GM21619 (cell line): Measurements from ENCODE around the gene C19orf53.

Experiments
- ATAC-seq: cut with Tn5 transposase; IDR thresholded peaks from one replicate; pipeline ENCODE4 v1.9.1; 2021; ENCODE audit not compliant: unreplicated experiment

The C19orf53 gene

DNA sequence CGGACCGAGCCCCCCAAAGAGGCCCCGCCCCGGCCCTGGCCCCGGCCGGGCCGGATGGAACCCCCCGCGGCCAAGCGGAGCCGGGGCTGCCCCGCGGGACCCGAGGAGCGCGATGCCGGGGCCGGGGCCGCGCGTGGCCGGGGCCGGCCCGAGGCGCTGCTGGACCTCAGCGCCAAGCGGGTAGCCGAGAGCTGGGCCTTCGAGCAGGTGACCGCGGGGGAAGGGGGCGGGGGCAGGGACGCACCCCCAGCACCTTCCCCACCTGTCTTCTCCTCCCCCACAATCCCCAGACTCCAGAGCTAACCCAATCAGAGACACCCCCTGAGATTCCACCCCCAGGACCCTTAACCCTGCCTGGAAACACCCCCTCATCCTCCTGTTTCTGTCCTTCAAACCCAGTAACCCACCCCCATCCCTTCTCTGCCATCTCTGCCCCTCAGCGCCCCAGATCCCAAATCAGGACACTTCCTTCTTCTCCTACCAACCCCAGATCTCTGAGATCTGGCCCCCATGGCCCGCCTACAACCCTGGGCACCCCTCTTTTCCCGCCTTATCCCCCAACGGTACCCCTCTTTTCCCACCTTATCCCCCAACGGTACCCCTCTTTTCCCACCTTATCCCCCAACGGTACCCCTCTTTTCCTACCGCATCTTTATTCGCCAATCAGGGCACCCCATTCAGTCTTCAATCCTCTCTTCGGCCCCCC is 21.5 kb downstream of the C19orf53 start:
- ATAC-seq, result peak; percentile 32

DNA sequence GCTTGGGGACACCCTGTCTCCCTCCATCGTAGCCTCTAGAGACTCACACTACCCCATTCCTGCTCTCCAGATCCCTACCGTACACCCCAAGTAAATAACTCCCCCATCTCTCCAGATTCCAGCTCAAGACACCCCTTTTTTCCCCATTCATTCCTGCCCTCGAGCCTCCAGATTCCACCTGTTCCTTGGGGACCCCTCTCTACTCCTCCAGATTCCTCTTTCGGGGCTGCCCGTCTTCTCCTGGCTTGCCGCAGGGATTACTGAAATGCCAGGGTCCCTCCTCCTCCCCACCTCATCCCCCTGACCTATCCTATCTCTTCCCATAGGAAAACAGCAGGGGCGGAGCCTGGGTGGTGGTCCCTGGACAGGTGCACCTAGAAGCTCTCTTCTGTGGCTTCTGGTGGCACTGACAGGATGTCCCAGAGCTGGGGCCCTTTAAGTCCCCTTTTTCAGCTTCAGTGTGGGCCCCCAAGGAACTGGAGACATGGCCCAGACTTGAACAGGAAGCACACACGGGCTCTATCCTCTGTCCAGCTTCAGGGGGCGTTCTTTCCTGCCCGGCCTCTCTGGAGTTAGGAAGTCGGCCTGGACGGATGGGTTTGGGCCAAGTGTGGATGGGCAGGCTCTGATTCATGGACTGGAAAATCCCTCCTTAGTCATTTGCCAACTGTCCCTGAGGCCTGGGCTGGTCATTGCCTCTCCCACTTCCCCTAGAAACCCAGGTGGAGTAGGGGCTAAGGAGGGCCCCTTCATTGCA is 22.2 kb downstream of the C19orf53 start:
- no peak for ATAC-seq

DNA sequence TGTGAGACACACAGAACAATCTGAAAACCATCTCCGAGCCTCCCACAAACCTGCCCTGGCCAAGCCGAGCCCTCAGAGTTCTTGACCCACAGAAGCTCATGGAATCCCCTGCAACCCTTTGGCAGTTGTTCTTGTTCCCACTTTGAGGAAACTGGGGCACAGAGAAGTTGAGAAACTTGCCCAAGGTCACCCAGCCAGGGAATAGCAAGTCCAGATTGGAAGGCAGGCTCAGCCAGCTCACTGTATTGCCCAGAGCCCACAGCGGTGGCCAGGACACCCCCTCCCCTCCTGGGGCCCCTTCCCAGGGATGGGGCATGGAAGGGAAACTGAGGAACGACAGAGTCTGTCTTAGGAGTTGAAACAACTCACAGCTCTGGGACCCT is 22.8 kb downstream of the C19orf53 start:
- no peak for ATAC-seq

DNA sequence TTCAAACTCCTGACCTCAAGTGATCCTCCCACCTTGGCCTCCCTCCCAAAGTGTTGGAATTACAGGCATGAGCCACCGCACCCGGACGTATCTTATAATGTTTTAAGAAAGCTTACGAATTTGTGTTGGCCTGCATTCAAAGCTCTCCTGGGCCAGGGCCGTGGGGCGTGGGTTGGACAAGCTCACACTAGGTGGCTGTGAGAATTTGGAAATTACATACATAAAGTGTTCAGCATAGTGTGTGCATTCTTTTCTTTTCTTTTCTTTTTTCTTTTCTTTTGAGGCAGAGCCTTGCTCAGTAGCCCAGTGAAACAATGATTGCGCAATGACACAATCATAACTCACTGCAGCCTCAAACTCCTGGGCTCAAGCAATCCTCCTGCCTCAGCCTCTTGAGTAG is 23.6 kb downstream of the C19orf53 start:
- no peak for ATAC-seq

DNA sequence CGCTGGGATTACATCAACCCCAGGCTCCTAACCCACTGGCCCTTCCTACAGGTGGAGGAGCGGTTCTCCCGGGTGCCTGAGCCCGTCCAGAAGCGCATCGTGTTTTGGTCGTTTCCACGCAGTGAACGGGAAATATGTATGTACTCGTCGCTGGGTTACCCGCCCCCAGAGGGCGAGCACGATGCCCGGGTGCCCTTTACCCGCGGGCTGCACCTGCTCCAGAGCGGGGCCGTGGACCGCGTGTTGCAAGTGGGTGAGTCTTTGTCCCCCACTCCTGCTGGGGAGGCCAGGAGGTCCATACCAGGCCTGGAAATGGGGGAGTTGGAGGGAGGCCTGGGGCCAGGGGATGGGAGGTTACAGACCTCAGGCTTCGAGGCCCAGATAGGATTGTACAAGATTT is 25.4 kb downstream of the C19orf53 start:
- ATAC-seq, result no peak

DNA sequence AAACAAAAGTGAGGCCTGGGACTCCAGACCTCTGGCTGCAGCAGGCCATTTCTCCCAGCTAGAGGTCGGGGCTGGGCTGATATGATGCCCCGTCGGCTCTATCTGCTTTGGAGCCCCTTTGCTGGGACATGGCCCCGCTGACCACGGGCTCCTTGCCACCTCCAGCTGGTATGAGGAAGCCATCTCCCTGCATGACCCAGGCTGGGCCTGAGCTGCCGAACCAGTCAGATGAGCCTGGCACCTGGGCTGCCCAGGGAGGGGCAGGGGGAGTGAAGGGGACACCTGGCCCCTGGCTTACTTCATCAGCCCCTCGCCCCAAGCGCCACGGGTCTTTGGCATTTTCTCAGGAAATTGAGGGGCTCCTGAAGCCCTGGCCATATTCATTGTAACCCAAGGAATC is 28.8 kb downstream of the C19orf53 start:
- ATAC-seq, result no peak

DNA sequence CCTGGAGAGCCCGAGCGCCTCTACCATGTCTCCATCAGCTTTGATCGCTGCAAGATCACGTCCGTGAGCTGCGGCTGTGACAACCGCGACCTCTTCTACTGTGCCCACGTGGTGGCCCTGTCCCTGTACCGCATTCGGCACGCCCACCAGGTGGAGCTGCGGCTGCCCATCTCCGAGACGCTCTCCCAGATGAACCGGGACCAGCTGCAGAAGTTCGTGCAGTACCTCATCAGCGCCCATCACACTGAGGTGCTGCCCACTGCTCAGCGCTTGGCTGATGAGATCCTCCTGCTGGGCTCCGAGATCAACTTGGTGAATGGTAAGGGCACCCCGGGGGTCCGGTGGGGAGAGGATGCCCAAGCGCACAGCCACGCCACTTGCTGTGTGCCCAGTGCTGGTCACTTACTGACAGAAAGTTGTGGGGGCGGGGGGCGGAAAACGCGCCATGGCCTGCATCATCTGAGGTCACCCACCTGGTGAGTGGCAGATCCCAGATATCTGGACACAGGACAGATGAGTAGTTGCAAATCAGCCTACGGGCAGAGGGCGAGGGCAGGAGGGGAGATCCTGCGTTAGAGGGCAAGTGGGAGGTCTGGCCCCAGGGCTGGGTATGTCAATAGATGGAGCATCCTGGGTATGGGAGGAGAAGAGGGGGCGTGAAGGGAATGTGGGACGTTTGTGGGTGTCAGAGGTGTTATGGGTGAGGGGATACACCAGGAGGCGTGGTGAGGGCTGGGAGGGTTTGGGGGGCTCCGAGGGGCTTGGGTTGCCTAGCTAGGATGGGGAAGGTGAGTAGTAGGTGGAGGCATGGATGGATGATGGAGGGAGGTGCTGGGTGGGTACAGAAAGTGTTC is 30.8 kb downstream of the C19orf53 start:
- ATAC-seq, result no peak

DNA sequence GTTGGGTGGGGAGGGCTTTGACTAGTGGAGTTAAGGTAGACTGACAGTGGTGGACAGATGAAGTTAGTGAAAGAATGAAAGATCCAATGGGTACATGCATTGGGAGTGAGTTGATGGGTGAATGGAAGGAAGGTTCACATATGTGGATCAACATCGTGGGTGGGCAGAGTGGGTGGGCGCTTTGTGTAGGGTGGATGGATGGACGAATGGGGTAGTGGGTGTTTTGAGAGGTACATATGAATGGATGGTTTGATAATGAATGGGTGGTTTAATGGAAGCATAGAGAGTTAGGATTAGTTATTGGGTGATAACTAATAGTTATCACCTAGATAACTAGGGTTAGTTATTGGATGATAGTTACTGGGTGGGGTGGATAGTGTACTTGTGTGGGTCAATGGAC is 32.5 kb downstream of the C19orf53 start:
- no peak for ATAC-seq

DNA sequence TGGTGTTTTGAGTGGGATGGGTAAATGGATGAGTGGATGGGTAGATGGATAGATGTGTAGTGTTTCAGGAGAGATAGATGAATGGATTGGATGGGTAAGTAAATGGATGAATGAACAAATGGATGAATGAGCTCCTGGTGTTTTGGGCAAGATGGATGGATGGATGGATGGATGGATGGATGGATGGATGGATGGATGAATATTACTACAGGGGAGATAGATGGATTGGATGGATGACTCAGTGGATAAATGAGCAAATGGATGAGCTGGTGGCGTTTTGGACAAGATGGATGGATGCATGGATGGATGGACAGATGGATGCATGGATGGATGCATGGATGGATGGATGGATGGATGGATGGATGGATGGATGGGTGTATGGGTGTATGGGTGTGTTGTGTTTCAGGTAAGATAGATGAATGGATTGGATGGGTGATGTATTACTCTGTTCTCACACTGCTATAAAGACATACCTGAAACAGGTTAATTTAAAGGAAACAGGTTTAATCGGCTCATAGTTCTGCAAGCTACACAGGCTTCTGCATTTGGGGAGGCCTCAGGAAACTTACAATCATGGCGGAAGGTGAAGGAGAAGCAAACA is 33.3 kb downstream of the C19orf53 start:
- ATAC-seq, result no peak

DNA sequence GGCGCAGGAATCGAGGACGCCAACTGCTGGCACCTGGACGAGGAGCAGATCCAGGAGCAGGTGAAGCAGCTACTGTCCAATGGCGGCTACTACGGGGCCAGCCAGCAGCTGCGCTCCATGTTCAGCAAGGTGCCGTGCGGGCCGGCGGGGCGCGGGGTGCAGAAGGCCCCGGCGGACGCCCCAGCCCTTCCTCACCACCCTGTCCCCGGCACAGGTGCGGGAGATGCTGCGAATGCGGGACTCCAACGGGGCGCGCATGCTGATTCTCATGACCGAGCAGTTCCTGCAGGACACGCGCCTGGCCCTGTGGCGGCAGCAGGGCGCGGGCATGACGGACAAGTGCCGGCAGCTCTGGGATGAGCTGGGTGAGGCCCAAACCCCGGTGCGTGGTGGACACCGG is 34.6 kb downstream of the C19orf53 start:
- no peak for ATAC-seq

DNA sequence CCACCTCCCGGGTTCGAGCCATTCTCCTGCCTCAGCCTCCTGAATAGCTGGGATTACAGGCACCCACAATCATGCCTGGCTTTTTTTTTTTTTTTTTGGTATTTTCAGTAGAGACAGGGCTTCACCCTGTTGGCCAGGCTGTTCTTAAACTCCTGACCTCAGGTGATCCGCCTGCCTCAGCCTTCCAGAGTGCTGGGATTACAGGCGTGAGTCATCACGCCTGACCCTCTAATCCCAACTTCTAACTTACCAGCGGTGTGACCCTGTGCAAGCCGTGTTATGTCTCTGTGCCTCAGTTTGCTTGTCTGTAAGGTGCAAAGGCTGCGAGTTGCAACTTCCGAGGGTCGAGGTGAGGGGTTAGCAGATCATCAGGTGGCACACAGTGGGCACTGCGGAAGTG is 38.3 kb downstream of the C19orf53 start:
- ATAC-seq, result no peak

DNA sequence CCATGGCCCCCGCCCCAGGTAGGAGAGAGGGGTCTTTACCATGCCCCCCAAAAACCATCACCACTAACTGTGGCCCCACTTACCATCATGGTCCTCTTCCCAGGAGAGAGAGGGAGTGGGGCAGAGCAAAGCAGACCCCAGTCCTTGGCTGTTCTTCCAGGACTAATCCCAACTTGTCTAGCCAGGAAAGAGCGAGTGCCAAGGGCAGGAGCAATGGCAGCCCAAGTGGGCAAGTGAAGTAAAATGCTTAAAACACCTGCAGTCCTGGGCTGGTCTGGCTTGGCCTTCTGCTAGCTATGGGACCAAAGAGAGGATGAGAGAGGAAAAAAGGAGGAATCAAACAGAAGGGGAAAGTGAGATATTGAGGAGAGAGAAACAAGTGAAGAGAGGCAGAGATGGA is 38.9 kb downstream of the C19orf53 start:
- no peak for ATAC-seq

DNA sequence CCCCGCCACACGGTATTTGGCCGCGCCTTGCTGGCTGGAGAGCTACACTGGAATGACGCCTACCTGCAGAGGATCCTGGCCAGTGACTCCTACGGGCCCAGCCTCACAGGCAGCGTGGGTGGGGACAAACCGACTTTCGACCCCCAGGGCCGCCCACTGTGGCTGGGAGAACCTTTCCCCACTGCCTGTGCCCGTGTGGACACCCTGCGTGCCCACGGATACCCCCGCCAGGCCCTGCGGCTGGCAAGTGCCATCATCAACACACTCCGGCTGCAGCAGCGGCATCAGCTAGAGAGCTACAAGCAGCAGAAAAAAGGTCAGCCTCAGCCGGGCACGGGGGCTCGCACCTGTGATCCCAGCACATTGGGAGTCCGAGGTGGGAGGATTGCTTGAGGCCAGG is 40.3 kb downstream of the C19orf53 start:
- no peak for ATAC-seq

DNA sequence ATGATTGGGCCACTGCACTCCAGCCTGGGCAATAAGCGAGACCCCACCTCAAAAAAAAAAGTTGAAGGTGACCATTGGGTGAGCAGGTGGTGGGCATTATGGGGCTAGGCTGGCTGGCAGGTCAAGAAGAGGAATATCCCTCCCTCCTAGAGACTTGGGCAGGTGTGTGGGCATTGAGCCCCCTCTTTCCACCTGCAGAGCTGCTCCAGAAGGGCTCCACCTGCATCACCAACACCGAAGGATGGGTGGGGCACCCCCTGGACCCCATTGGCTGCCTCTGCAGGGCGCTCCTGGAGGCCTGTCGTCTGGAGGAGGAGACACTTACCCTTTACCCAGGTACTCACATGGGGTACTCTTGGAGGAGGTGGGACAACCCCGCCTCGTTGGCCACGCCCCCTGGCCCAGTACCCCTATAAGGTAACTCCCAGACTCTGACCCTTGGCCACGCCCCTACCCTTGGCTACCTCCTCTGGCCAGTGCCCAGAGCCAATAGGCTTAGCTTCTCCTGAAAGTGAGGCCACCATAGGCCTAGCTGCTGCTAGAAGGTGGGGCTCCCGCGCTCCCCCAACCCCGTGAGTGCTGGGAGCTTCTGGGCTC is 42.9 kb downstream of the C19orf53 start:
- ATAC-seq, result no peak

DNA sequence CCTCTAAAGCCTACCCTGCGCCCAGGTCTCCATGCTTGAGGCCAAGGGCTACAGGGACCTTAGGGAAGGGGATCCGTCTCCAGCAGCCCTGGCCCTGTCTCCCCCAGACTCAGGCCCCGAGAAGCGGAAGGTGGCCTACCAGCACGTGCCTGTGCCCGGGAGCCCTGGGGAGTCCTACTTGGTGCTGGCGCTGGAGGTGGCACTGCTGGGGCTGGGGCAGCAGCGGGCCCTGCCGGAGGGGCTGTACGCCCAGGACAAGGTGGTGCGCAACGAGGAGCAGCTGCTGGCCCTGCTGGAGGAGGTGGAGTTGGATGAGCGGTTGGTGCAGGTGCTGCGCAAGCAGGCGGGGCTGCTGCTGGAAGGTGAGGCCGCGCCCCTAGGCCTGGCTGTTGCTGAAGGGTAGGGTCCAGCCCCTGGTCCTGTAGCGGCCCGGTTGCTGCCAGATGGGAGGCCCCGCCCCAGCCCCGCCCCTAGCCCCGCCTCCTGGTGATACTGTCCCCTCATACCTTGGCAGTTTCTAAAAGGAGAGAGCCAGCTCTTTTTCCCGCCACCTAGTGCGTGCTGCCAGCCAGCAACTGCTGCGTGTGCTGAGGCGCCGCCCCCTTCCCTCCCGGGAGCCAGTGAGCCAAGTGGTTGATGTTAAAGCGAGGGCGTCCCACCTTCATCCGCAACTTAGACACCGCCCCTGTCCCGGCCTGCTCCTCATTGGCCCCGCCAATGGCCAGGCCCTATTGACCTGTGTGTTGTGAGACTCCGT is 43.5 kb downstream of the C19orf53 start:
- no peak for ATAC-seq

DNA sequence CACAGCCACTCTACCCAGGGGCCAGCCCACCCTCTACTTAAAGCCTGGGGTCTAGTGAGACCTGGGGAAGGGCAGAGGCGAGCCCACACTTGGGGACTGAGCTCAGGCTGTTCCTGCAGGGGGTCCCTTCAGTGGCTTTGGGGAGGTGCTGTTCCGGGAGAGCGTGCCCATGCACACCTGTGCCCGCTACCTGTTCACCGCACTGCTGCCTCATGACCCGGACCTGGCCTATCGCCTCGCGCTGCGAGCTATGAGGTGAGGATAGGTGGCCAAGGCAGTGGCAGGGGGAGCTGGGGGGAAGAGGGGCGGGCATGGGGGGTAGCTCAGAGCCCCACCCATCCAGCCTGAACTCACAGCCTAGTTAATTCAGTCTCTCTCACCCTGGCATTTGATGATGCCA is 45.0 kb downstream of the C19orf53 start:
- ATAC-seq, result no peak

DNA sequence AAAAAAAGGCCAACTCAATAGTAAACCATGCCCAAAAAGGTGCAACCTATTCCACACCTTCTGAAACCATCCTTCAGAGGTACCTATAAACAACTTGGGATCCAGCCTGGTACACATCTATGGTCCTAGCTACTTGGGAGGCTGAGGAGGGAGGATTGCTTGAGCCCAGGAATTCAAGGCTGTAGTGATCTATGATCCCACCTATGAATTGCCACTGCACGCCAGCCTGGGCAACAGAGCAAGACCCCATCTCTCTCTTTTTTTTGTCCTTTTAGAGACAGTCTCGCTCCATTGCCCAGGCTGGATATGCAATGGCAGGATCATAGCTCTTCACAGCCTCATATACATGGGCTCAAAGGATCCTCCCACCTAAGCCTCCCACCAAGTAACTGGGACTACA is 47.0 kb downstream of the C19orf53 start:
- ATAC-seq, result no peak

DNA sequence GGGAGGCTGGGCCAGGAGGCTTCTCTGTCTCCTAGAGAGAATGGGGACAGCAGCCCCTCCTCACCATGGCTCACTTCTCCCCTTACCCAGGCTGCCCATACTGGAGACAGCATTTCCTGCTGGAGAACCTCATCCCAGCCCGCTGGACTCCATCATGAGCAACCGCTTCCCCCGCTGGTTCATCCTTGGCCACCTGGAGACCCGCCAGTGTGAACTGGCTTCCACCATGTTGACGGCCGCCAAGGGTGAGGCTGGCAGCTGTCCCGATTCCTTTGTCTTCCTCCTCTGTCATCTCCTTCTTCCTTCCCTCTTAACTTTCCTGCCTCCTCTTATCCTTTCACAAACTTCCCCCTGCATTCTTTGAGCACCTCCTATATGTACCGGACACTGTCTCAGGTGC is 49.0 kb downstream of the C19orf53 start:
- ATAC-seq, result no peak

DNA sequence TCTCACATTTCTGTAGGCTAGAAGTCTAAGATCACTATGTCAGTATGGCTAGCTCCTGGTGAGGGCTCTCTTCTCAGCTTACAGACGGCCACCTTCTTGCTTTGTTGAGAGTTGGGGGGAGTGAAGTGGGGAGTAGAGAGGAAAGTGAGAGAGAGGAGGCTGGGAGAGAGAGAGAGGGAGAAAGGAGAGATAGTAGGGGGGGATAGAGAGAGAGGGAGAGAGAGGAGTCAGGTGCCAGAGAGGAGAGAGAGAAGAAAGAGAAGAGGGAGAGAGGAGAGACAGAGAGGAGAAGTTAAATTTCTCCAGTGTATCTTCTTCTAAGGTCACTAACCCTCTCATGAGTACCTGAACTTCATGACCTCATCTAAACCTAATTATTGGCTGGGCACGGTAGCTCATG is 49.6 kb downstream of the C19orf53 start:
- no peak for ATAC-seq

DNA sequence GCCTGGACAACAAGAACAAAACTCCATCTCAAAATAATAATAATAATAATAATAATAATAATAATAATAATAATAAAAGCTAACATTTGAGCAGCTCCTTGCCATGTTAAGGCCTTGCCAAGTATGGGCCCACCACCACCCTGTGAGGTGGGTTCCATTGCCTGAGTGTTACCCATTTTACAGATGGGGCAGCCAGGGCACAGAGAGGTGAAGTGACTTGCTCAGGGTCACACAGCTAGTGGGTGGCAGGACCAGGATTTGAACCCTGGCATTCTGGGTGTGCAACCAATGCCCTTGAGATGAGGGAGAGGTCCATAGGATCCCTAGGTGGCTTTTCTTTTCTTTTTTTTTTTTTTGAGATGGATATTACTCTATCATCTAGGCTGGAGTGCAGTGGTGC is 50.4 kb downstream of the C19orf53 start:
- ATAC-seq, result no peak
